A549 (cell line): ENCODE measurements around the gene RAD51B.

Experiments
- CEBPB ChIP-seq, 2 experiments: fragments of >200 bp in 1 of 2; sonication (Bioruptor Twin) in 1 of 2; formaldehyde crosslinking in 1 of 2; IDR thresholded peaks; 2 replicates each; pipeline ENCODE4 v1.6.1; 2012 to 2016
- EP300 ChIP-seq, 2 experiments: fragments of >200 bp; sonication (Bioruptor Twin); formaldehyde crosslinking; IDR thresholded peaks; 2 replicates in 1 of 2; 3 replicates in 1 of 2; pipeline ENCODE4 v1.6.1; 2016 to 2017
- JUNB ChIP-seq: fragments of >200 bp; sonication (Bioruptor Twin); formaldehyde crosslinking; IDR thresholded peaks from 2 replicates; pipeline ENCODE4 v1.6.1; 2016
- KDM5A ChIP-seq: fragments of 200-600 bp; sonication (generic); IDR thresholded peaks from 2 replicates; pipeline ENCODE4 v1.6.1; 2016; ENCODE audit warnings: antibody characterized with exemption, mild to moderate bottlenecking
- MAX ChIP-seq: IDR thresholded peaks from 2 replicates; pipeline ENCODE4 v1.6.1; 2012
- POLR2A ChIP-seq: IDR thresholded peaks from 2 replicates; pipeline ENCODE4 v1.6.1; 2012; ENCODE audit warnings: mild to moderate bottlenecking, low read length
- POLR2AphosphoS2 ChIP-seq: conservative IDR thresholded peaks from 2 replicates; pipeline ENCODE4 v1.6.1; 2012; ENCODE audit warnings: low read length, improper control_type of control experiment, inconsistent platforms
- RNF2 ChIP-seq: fragments of 200-600 bp; sonication (generic); IDR thresholded peaks from 2 replicates; pipeline ENCODE4 v1.6.1; 2016; ENCODE audit warnings: low read depth, mild to moderate bottlenecking, antibody characterized with exemption, moderate library complexity, borderline replicate concordance
- SMC3 ChIP-seq: fragments of >200 bp; sonication (Bioruptor Twin); formaldehyde crosslinking; IDR thresholded peaks from 3 replicates; pipeline ENCODE4 v1.6.1; 2018; ENCODE audit warnings: inconsistent platforms
- ZNF302 ChIP-seq: fragments of 250-450 bp; sonication (Bioruptor Pico); IDR thresholded peaks from 2 replicates; pipeline ENCODE4 v1.9.0; 2021; ENCODE audit warnings: inconsistent platforms, mild to moderate bottlenecking, moderate library complexity
- TF ChIP-seq, protein P1 (sequence below): fragments of >200 bp; sonication (Bioruptor Twin); formaldehyde crosslinking; IDR thresholded peaks from 3 replicates; pipeline ENCODE4 v1.5.1; 2016

GRCh38 chr14:68486033-68486732 lies 666.6 kb downstream of the RAD51B start:
- TF ChIP-seq EP300 (IDR thresholded peaks at IDR 0.05) (no peak), RNF2 (no peak), POLR2A (no peak), CEBPB (IDR thresholded peaks at IDR 0.05) (no peak), SMC3 (no peak), MAX (no peak), KDM5A (no peak), JUNB (no peak), ZNF302 (CRISPR knock-in tag) (no peak), POLR2AphosphoS2 (no peak)
- TF ChIP-seq, protein P1, sequence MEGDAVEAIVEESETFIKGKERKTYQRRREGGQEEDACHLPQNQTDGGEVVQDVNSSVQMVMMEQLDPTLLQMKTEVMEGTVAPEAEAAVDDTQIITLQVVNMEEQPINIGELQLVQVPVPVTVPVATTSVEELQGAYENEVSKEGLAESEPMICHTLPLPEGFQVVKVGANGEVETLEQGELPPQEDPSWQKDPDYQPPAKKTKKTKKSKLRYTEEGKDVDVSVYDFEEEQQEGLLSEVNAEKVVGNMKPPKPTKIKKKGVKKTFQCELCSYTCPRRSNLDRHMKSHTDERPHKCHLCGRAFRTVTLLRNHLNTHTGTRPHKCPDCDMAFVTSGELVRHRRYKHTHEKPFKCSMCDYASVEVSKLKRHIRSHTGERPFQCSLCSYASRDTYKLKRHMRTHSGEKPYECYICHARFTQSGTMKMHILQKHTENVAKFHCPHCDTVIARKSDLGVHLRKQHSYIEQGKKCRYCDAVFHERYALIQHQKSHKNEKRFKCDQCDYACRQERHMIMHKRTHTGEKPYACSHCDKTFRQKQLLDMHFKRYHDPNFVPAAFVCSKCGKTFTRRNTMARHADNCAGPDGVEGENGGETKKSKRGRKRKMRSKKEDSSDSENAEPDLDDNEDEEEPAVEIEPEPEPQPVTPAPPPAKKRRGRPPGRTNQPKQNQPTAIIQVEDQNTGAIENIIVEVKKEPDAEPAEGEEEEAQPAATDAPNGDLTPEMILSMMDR: no peak
